NCI-H1105 treated with DMSO at 0.1 percent for 48 hours (cell line): ENCODE measurements around the gene SP140.
"Not testable (repeated sequence)": the region's sequence is repeated elsewhere in the genome, so short reads cannot be mapped to it uniquely, and the experiment has no call there.

Experiments used
- DNase-seq: peaks from one replicate; lab custom pipeline; 2025; lab: John Stamatoyannopoulos, UW

Gene SP140

GRCh38 chr2:230289311-230289710 lies 63.8 kb downstream of the SP140 start:
- not testable (repeated sequence) for DNase-seq

- no peak for DNase-seq
These were observed 69.7 kb downstream of the SP140 start for GRCh38 chr2:230295192-230295591.

GRCh38 chr2:230296917-230297316 lies 71.4 kb downstream of the SP140 start:
- DNase-seq = no peak

- no peak for DNase-seq
These were observed 74.1 kb downstream of the SP140 start for GRCh38 chr2:230299618-230300017.

- no peak for DNase-seq
These were observed 80.1 kb downstream of the SP140 start for GRCh38 chr2:230305416-230306275.

- DNase-seq = no peak
These were observed 80.9 kb downstream of the SP140 start for GRCh38 chr2:230306474-230306873.

- DNase-seq = no peak
These were observed 81.9 kb downstream of the SP140 start for GRCh38 chr2:230307485-230307884.

GRCh38 chr2:230308402-230309000 lies 83.0 kb downstream of the SP140 start:
- no peak for DNase-seq

- DNase-seq = not testable (repeated sequence)
These were observed 85.3 kb downstream of the SP140 start for GRCh38 chr2:230310792-230311191.

GRCh38 chr2:230311634-230312033 lies 86.1 kb downstream of the SP140 start:
- not testable (repeated sequence) for DNase-seq

GRCh38 chr2:230312638-230313037 lies 87.1 kb downstream of the SP140 start:
- DNase-seq = no peak

- no peak for DNase-seq
These were observed 91.8 kb downstream of the SP140 start for GRCh38 chr2:230317366-230317765.

- DNase-seq = no peak
These were observed 92.9 kb downstream of the SP140 start for GRCh38 chr2:230318190-230319121.

- no peak for DNase-seq
These were observed 93.8 kb downstream of the SP140 start for GRCh38 chr2:230319211-230319862.

- DNase-seq = no peak
These were observed 95.5 kb downstream of the SP140 start for GRCh38 chr2:230321031-230321430.

GRCh38 chr2:230322561-230323384 lies 97.2 kb downstream of the SP140 start:
- DNase-seq = no peak

- no peak for DNase-seq
These were observed 98.0 kb downstream of the SP140 start for GRCh38 chr2:230323385-230324106.

- no peak for DNase-seq
These were observed 99.0 kb downstream of the SP140 start for GRCh38 chr2:230324503-230324902.

GRCh38 chr2:230325316-230326243 lies 100.0 kb downstream of the SP140 start:
- DNase-seq = no peak
